HTERT RPE-1 (cell line): Measurements from ENCODE around the gene BRAF.
"Not testable (repeated sequence)": the region's sequence is repeated elsewhere in the genome, so short reads cannot be mapped to it uniquely, and the experiment has no call there.

Experiments
- in situ Hi-C: fragments of 300-500 bp; cut with MboI; formaldehyde crosslinking; loops from 4 replicates; pipeline ENCODE4 v1.14.3; 2020; ENCODE audit warnings: low sequenced_read_pairs

Gene BRAF

DNA sequence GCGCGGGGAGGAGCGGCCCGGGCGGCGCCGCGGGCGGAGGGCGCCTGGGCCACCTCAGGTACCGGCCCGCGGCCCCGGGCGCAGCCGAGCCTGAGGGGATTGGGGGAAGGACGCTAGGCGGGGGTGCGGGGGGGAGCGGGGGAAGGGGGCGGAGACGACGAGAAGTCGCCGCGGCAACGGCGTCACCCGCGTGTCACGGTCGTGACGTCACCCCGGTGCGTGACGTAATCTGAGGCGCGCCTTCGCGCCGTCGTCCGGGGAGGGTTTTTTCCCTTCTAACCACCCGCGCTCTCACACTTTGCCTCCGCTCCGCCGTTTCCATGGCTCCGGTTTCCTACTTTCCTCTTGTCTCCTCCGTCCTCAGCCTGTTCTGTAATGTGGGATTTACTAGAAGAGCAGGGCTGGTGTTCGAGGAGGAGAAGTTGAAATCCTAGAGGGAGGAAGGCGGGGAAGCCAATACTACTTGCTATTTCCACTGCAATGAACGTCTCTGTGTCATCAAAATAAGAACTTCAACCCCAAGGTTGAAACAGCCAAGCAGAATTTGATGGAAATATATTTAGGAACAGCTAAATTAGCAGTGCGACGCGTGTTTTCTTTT is at the start of gene BRAF:
BRAF (minus strand) TSS at position 109 of the 601 bp plus-strand sequence. CDS start 226 bp downstream, outside the sequence.
- in situ Hi-C loops: no loop called here

DNA sequence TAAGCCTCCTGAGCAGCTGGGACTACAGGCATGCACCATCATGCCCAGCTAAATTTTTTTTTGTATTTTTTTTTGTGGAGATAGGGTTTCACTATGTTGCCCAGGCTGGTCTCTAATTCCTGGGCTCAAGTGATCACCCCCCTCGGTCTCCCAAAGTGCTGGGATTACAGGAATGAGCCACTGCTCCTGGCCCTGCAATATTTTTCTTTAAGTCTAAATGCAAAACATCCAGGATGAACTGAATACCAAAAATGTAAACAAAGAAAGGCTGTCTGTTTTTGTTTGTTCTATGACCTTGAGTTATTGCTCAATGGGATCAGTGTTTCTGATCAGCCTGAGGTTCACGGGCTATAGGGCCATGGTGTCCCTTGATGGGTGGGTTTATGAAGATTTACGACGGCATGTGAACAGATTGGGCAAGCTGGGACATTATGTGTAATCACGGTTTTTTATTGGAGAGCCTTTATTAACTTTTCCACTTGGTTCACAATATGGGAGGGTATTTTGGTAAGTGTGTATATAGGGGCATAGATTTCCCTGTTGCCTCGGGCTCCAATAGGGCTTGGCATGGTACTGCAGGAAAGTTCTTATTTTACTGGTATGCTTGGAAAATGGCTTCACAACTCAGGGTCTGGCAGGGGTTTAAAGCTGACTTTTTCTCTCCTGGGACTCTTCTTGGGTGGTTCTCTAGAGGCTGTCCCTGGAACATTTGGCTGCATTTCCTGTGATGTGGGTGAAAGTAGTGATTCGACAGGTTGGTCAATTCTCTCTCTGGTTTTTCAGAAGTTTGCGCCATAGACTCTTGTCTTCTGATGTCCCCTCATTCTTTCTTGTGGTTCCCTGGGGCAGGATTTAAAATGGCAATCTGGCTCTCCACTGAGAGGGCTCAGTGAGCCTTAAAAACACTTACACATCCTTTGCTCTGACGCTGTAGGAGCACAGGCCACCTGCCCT is 48.4 kb upstream of the BRAF start:
- in situ Hi-C loops: no loop called here

DNA sequence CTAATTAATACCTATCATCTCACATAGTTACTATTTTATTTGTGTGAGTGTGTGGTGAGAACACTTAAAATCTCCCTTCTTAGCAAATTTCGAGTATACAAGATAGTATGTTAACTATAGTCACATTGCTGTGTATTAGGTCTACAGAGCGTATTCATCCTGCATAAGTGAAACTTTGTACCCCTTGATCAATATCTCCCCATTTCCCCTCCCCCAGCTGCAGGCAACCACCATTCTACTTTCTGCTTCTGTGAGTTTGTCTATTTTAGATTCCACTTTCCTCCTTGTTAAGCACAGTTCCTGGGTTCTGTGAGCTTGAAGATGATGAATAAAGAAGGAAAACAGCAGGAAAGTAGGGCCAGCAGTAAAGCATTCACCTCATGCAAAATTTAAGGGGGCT is 47.6 kb upstream of the BRAF start:
- in situ Hi-C loops: no loop called here

DNA sequence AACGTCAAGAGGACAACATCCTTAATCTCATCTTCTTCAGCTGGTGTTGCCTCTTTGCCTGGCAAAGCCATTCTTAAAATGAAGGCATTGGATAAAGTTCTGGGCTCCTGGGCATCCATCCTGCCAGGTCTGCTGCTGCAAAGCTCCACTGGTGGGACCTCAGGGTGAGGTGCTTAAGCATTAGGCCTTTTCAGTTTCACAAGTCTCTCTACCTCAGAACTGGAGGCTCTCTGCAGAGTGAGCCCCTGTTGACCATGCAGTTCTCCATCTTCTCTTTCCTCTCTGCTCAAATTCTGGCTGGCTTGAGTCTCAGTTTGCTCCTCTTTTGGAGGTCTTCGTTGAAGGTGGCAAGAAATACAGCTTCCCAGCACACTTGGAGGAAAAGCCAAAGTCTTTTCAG is 42.7 kb upstream of the BRAF start:
- in situ Hi-C loops: no loop called here

GRCh38 chr7:140966561-140967233 is 42.0 kb upstream of the BRAF start:
- in situ Hi-C loops: no loop called here

DNA sequence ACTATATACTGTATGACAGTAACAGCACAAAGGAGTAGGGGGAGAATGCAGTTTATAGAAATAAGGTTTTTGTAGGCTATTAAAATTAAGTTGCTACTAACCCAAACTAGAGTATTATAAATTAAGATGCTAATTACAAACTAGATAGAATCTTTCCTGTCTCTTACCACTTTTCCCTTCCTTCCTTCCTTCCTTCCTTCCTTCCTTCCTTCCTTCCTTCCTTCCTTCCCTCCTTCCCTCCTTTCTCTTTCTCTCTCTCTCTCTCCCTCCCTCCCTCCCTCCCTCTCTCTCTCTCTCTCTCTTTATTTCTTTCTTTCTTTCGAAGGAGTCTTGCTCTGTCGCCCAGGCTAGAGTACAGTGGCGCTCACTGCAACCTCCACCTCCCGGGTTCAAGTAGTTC is 36.4 kb upstream of the BRAF start:
- in situ Hi-C loops: no loop called here

DNA sequence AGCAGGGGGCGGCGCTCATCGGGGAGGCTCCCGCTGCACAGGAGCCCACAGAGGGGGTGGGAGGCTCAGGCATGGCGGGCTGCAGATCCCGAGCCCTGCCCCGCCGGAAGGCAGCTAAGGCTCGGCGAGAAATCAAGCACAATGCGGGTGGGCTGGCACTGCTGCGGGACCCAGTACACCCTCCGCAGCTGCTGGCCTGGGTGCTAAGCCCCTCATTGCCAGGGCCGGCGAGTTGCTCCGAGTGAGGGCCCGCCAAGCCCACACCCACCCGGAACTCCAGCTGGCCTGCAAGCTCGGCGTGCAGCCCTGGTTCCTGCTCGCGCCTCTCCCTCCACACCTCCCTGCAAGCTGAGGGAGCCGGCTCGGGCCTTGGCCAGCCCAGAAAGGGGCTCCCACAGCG is 32.3 kb upstream of the BRAF start:
- in situ Hi-C loops: not testable (repeated sequence)

GRCh38 chr7:140945940-140946339 is 21.2 kb upstream of the BRAF start:
- in situ Hi-C loops: no loop called here

DNA sequence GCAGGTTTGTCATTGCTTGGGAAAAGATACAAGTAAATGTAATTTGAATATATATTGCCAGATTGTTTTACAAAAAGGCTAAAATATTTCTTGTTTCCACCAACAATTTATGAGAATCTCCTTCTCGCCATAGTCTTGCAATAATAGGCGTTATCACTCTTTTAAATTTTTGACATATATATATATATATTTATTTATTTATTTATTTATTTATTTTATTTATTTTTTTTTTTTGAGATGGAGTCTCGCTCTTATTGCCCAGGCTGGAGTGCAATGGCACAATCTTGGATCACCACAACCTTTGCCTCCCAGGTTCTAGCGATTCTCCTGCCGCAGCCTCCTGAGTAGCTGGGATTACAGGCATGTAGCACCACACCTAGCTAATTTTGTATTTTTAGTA is 17.5 kb upstream of the BRAF start:
- in situ Hi-C loops: not testable (repeated sequence)

DNA sequence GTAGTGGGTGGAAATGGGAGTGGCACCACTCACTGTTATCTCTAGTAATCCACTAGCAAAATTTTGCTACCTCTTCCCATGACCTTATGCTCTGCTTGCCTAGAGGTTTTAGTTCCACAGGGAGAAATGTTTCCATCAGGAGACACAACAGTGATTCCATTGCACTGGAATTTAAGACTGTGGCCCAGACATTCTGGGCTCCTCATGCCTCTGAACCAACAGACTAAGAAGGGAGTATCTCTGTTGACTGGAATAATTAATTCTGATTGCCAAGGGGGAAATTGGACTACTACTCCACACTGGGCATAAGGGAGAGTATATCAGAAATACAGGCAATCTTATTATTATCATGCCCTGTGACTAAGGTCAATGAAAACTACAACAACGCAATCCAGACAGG is 16.2 kb upstream of the BRAF start:
- in situ Hi-C loops: no loop called here

DNA sequence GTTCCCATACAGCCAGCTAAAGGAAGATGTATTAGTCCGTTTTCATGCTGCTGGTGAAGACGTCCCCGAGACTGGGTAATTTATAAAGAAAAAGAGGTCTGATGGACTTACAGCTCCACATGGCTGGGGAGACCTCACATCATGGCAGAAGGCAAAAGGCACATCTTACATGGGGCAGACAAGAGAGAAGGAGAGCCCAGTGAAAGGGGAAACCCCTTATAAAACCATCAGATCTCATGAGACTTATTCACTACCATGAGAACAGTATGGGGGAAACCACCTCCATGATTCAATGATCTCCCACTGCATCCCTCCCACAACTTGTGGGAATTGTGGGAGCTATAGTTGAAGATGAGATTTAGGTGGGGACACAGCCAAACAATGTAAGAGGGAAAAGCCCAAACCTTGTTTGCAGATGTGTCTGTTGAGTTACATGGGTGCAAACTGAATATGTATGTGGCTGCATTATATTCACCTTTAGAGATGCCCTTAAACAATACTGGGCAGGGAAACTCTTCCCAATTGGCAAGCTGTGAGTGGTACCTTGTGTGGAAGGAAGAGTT is 13.1 kb upstream of the BRAF start:
- in situ Hi-C loops: no loop called here

DNA sequence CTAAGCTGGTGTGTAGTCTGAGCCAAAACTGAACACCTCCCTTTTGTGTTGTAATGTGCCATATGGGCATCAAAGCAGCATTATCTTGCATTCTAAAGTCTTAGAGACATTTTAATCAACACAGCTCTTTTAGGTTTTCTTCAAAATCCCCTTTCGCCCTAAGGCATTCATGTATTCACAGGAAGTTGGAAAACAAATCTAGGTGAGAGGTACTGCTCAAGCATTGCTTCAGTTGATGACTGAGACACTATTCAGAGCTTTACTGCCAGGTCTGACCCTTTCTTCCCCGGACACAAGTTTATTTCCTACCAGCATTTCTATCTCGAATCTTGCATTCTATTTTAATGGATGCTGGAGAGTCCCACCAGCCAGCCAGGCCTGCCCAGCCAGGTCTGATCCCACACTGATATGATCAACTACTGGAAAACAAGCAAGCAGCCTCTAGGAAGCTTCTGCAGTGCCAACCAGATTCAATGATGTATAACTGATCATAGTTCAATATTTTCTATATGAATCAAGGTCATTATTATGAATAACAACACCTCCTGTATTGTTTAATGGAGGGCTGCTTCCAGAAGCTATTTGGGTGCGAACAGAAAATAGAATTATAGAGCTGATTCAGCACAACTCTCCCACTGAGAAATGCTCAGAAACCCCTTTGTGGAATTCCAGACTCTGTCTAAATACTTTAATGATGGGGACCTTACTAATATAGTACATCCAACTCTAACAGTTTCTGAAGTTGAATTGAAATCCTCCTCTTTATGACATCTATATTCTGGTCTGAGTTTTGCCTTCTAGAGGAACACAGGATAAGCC is 4.0 kb upstream of the BRAF start:
- in situ Hi-C loops: no loop called here

DNA sequence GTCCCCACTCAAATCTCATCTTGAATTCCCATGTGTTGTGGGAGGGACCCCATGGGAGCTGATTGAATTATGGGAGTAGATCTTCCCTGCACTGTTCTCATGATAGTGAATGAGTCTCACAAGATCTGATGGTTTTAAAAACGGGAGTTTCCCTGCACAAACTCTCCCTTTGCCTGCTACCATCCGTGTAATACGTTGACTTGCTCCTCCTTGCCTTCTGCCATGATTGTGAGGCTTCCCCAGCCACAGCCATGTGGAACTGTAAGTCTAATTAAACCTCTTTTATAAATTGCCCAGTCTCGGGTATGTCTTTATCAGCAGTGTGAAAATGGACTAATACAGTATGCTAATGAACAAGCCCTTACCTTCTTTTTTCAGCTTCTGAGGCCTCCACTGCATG is 3.2 kb upstream of the BRAF start:
- in situ Hi-C loops: not testable (repeated sequence)

- in situ Hi-C loops: no loop called here
These were observed 2.6 kb upstream of the BRAF start for GRCh38 chr7:140927351-140927750.

DNA sequence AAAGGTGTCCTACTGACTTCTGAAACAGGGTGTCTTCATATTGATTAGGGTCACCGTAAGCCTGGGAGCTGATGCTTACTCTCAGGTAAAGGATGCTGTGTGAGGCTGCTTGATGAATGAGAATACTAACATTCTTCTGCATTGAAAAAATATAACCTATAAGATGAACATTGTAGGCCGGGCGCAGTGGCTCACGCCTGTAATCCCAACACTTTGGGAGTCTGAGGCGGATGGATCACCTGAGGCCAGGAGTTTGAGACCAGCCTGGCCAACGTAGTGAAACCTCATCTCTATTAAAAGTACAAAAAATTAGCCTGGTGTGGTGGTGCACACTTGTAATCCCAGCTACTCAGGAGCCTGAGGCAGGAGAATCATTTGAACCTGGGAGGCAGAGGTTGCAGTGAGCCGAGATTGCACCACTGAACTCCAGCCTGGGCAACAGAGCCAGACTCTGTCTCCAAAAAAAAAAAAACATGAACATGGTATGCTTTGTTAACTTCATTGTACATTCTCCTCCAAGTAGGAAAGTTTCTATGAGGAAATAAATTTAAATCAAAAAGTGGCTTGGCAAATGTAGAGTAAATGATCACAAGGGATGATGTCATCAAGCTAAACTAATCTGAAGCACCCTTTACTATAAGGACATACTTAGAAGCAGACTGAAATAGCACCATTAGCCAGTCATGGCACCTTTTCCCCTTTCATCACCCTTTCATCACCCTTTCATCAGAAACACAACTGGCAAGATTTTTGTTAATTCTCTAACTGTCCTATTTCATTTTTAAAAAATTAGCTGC is 1.5 kb upstream of the BRAF start:
- in situ Hi-C loops: no loop called here

- in situ Hi-C loops: no loop called here
These were observed 509 bp downstream of the BRAF start for GRCh38 chr7:140924019-140924820.

DNA sequence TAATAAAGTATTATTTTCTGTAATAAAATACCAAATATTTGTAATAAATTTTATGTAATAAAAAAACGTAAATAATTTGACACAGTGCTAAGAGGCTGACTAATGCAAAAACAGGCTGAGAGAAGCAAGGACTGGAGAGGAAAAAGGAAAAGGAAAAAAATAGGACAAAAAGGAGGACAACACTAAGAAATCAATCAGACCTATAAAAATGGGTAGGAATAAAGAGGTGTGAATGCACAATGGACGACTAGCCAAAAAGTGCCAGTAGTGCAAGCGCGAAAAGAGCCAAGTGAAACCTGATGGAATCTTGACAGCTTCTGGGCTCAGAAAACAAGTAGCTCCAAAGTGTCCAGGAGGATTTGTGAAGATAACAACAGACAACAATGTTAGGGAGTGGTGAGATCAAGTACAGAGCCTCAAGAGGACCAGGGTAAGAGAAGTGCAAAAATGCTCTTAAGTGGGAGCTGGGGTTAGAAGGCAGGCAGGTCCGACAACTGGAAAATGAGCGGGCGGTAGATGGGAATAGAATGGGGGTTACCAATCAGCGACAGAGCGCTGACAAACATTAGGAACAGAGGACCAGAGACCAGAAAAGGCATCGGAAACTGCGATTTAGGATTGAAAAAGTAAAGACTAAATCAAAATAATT is 1.2 kb downstream of the BRAF start:
- in situ Hi-C loops: no loop called here

DNA sequence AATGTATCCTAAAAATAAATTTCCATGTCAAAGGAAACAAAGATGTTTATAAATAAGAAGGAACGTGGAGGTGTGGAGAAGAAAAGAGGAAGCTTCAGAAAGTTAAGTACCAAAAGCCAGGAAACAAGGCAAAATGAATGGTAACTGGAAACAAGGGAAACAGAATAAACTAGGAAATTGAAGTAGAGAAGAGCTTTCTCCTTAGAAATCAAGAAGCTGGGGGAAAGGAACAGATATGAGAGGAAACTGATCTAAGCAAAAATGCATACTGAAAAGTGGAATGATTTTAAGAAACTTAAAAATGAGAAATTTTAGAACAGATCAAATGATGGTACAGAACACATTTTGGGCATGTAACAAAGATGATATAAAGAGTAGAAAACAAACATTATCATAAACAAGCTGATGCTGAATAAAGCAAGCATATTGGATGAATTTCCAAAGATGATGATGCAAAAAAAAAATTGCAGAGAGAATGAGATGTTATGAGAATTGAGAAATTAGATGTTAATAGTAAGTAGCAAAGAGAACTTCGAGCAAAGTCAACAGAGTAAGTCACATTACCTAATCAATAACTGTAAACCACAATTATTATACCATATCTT is 1.9 kb downstream of the BRAF start:
- in situ Hi-C loops: no loop called here
